RWPE2 (cell line): ENCODE results near the gene ACTL8.

ENCODE experiments used
- ATAC-seq: fragments of 200-7000 bp; cut with Tn5 transposase; 3 replicates; pipeline ENCODE4 v1.9.1; 2021; ENCODE audit warnings: low read depth
- DNase-seq: peaks from one replicate; pipeline ENCODE4 v3.0.0-alpha.2; 2020; ENCODE audit warnings: low spot score
- H3K27ac ChIP-seq: fragments of 450-650 bp; 2 replicates; pipeline ENCODE4 v1.5.1; 2017; ENCODE audit warnings: mild to moderate bottlenecking; ENCODE audit not compliant: poor library complexity, severe bottlenecking
- H3K27me3 ChIP-seq: fragments of 250-450 bp; sonication (Bioruptor Pico); 2 replicates; pipeline ENCODE4 v1.5.1; 2021; ENCODE audit warnings: mild to moderate bottlenecking, moderate library complexity; ENCODE audit not compliant: insufficient read depth, poor library complexity, severe bottlenecking
- H3K36me3 ChIP-seq: fragments of 250-450 bp; sonication (Bioruptor Pico); 2 replicates; pipeline ENCODE4 v1.5.1; 2020; ENCODE audit warnings: low read depth, mild to moderate bottlenecking, moderate library complexity
- H3K4me1 ChIP-seq: fragments of 250-450 bp; sonication (Bioruptor Pico); 2 replicates; pipeline ENCODE4 v1.5.1; 2021; ENCODE audit warnings: mild to moderate bottlenecking, moderate library complexity; ENCODE audit not compliant: insufficient read depth, poor library complexity, severe bottlenecking
- H3K4me3 ChIP-seq: fragments of 250-450 bp; sonication (Bioruptor Pico); 2 replicates; pipeline ENCODE4 v1.5.1; 2021; ENCODE audit warnings: mild to moderate bottlenecking, moderate library complexity; ENCODE audit not compliant: severe bottlenecking
- H3K9me3 ChIP-seq: fragments of 250-450 bp; sonication (Bioruptor Pico); 2 replicates; pipeline ENCODE4 v1.5.1; 2021; ENCODE audit warnings: mild to moderate bottlenecking, moderate library complexity; ENCODE audit not compliant: severe bottlenecking
- TF ChIP-seq, protein P1 (sequence below): fragments of 450-650 bp; IDR thresholded peaks from one replicate; pipeline ENCODE4 v1.5.1; 2017; ENCODE audit warnings: mild to moderate bottlenecking, moderate library complexity; ENCODE audit not compliant: poor library complexity, severe bottlenecking

The ACTL8 gene

DNA sequence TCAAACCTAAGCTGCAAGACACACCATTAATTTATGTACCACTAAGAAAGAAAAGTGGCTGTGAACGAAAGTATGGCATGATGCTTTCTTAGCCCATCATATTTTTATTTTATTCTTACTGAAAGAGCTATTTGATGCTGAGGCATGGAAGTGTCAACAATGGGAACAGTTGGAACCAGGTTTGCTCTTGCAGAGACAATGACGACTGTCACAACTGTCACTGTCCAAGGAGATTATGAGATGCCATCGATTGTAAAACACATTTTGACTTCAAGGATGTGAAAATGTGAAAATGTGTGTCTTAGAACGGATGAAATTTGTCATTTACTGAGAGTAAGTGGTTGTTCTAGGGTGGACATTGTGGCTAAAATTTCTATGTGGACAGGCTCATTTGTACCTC lies 2.8 kb upstream of the ACTL8 start:
- H3K9me3 ChIP-seq = peaks cover 9% of the 10 kb centered on the region
- DNase-seq (no peak), ATAC-seq (no peak)
- TF ChIP-seq, protein P1, sequence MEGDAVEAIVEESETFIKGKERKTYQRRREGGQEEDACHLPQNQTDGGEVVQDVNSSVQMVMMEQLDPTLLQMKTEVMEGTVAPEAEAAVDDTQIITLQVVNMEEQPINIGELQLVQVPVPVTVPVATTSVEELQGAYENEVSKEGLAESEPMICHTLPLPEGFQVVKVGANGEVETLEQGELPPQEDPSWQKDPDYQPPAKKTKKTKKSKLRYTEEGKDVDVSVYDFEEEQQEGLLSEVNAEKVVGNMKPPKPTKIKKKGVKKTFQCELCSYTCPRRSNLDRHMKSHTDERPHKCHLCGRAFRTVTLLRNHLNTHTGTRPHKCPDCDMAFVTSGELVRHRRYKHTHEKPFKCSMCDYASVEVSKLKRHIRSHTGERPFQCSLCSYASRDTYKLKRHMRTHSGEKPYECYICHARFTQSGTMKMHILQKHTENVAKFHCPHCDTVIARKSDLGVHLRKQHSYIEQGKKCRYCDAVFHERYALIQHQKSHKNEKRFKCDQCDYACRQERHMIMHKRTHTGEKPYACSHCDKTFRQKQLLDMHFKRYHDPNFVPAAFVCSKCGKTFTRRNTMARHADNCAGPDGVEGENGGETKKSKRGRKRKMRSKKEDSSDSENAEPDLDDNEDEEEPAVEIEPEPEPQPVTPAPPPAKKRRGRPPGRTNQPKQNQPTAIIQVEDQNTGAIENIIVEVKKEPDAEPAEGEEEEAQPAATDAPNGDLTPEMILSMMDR = no peak
- H3K4me3 ChIP-seq = no peak overlapping the region
- H3K4me1 ChIP-seq = no peaks in the 10 kb centered on the region
- no peaks in the 10 kb centered on the region for H3K27me3 ChIP-seq
- no peak overlapping the region for H3K27ac ChIP-seq
- no peaks in the 10 kb centered on the region for H3K36me3 ChIP-seq

DNA sequence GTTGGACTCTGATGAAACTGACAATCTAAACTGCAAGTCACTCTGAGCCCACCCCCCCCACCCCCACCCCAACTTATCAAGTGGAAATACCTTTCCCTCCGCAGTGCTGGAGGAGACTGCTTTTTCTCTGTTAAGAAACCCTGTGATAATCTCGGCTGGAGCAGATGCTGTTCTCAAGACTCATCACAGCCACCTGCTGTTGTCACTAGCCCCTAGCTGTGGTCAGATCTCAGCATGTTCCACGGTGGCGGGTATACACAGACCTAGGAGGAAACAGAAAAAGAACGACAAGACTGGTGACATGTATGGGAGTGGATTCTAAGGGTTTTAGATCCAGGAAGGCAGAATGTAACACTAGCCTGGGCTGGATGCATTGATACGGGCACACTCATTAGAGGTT lies 2.3 kb downstream of the ACTL8 start:
- H3K4me3 ChIP-seq = no peak overlapping the region
- DNase-seq = no peak
- no peaks in the 10 kb centered on the region for H3K27me3 ChIP-seq
- no peaks in the 10 kb centered on the region for H3K4me1 ChIP-seq
- no peaks in the 10 kb centered on the region for H3K36me3 ChIP-seq
- peaks cover 16% of the 10 kb centered on the region for H3K9me3 ChIP-seq
- H3K27ac ChIP-seq = no peak overlapping the region
- TF ChIP-seq, protein P1 = no peak
- ATAC-seq = no peak

DNA sequence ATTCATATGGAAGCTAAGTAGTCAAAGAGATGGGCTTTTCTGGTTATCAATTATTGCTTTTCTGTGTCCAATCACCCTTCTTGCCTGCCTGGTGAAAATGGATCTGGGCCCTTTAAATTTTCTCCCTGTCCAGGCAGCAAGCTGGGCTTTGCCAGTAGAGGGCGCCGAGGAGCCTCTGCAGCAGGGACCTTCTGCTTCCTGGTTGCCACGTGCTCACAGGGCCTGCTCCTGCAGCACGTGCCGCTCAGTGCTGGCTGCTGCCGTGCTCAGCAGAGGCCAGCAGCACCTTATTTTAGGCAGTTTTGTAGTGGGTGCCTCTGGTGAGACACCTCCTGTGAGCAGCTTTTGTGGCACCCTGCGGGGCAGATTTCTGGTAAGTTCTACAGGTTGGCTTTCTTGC lies 4.0 kb downstream of the ACTL8 start:
- no peaks in the 10 kb centered on the region for H3K36me3 ChIP-seq
- H3K4me3 ChIP-seq = no peak overlapping the region
- H3K27ac ChIP-seq = no peak overlapping the region
- no peaks in the 10 kb centered on the region for H3K27me3 ChIP-seq
- H3K9me3 ChIP-seq = peaks cover 16% of the 10 kb centered on the region
- DNase-seq (no peak), ATAC-seq (no peak)
- TF ChIP-seq, protein P1 = no peak
- no peaks in the 10 kb centered on the region for H3K4me1 ChIP-seq

DNA sequence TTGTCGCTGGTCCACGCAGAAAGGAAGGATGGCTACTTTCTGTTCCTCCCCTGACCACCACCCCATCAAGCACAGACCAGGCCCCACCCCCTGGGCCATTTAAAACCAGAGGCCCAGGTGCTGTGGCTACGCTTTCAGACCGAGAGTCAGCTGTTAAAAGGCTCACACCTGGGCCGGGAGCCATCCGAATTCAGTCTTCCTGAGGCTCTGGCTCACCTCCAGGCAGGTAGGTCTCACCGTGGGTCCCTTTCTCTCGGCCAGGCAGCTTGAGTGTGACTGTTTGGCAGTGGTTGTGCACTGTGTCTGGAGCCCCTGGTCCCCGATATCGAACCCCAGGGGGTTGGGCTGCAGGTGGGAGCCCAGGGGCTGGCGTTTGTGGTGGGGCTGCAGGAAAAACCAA lies 7.2 kb downstream of the ACTL8 start:
- H3K4me3 ChIP-seq = no peak overlapping the region
- no peak for DNase-seq
- peaks cover 7% of the 10 kb centered on the region for H3K9me3 ChIP-seq
- no peaks in the 10 kb centered on the region for H3K4me1 ChIP-seq
- TF ChIP-seq, protein P1 = no peak
- H3K36me3 ChIP-seq = no peaks in the 10 kb centered on the region
- no peaks in the 10 kb centered on the region for H3K27me3 ChIP-seq
- no peak overlapping the region for H3K27ac ChIP-seq
- ATAC-seq = no peak

DNA sequence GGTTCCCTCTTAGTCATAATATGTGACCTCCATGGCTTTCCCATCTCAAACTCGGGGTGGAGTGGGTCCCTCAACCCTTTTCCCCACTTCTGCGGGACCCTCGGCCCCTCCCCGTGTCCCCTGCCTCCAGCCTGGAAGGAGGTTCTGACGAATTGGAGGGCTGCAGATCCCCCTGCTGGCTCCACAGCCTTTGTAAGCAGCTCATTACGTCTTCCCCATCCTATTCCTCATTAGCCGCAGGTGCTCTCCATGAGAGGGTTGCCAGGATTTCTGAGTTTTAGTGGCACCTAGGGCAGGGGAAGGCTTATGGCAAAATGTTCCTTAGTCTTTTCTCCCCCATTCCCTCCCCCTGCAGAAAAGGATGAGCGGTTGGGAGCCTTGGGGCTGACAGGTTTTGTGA lies 8.3 kb downstream of the ACTL8 start:
- no peak for DNase-seq
- TF ChIP-seq, protein P1 = no peak
- Histone ChIP-seq H3K9me3 (peaks cover 7% of the 10 kb centered on the region), H3K27ac (no peak overlapping the region), H3K4me1 (peaks cover 2% of the 10 kb centered on the region), H3K27me3 (no peaks in the 10 kb centered on the region), H3K4me3 (no peak overlapping the region), H3K36me3 (no peaks in the 10 kb centered on the region)
- no peak for ATAC-seq
